H1 (cell line): ENCODE measurements around the gene SRPX2. TPM values are rescaled to one million over a fixed set of nuclear protein-coding genes. Genes with fewer than 3 reads are reported as not detected.

Experiments used
- CTCF ChIA-PET: fragments of 300-600 bp; sonication (Branson Sonifier 250); formaldehyde crosslinking; loops from one replicate; lab custom pipeline; 2021; ENCODE audit not compliant: partially characterized antibody; lab: Charles Lee
- POLR2A ChIA-PET: fragments of 300-600 bp; sonication (Branson Sonifier 250); formaldehyde crosslinking; loops from one replicate; lab custom pipeline; 2021; ENCODE audit warnings: inconsistent platforms; ENCODE audit not compliant: partially characterized antibody; lab: Charles Lee
- DNase-seq, 2 experiments: peaks; one replicate each; pipeline versions ENCODE4 v3.0.0 to v3.0.0-alpha.2; 2010 to 2022; ENCODE audit warnings: low spot score in 2 of 2, low read depth in 1 of 2, mixed read lengths in 1 of 2
- FAIRE-seq: peaks from 2 replicates; lab custom pipeline; 2011; peaks lifted over from hg19 to GRCh38; lab: Jason Lieb, UNC
- H2AFZ ChIP-seq: 2 replicates; pipeline ENCODE4 v1.8.1; 2012; ENCODE audit warnings: low read length, inconsistent platforms
- H2AK5ac ChIP-seq: 2 replicates; pipeline ENCODE4 v1.6.1; 2013; ENCODE audit warnings: low read depth, low read length
- H2BK120ac ChIP-seq: replicated peaks from 2 replicates; pipeline ENCODE3; 2013; ENCODE audit warnings: low read depth, low read length, inconsistent platforms
- H2BK12ac ChIP-seq: 2 replicates; pipeline ENCODE4 v1.6.1; 2013; ENCODE audit warnings: low read depth, low read length
- H2BK15ac ChIP-seq: 2 replicates; pipeline ENCODE4 v1.6.1; 2013; ENCODE audit warnings: low read length
- H2BK20ac ChIP-seq: 2 replicates; pipeline ENCODE4 v1.6.1; 2013; ENCODE audit warnings: low read length
- H2BK5ac ChIP-seq: 2 replicates; pipeline ENCODE4 v1.6.1; 2013; ENCODE audit warnings: low read depth, low read length
- H3K14ac ChIP-seq: 2 replicates; pipeline ENCODE4 v1.6.1; 2013; ENCODE audit warnings: inconsistent platforms; ENCODE audit not compliant: insufficient read length
- H3K18ac ChIP-seq: 2 replicates; pipeline ENCODE4 v1.6.1; 2013; ENCODE audit warnings: low read length; ENCODE audit errors: extremely low read depth
- H3K23ac ChIP-seq: 2 replicates; pipeline ENCODE4 v1.6.1; 2013; ENCODE audit warnings: inconsistent platforms; ENCODE audit not compliant: insufficient read length
- H3K23me2 ChIP-seq: 2 replicates; pipeline ENCODE4 v1.6.1; 2013; ENCODE audit warnings: low read depth, low read length
- H3K27ac ChIP-seq: 2 replicates; pipeline ENCODE4 v1.6.1; 2011; ENCODE audit warnings: low read depth, low read length, inconsistent platforms
- H3K27me3 ChIP-seq, 4 experiments: replicated peaks in 1 of 4; 1 replicate in 1 of 4; 2 replicates in 3 of 4; pipeline versions ENCODE4 v1.6.1 to v1.8.1; 2011 to 2013; ENCODE audit warnings: low read length in 3 of 4, mild to moderate bottlenecking in 3 of 4, inconsistent platforms in 2 of 4, mixed read lengths in 2 of 4, moderate library complexity in 1 of 4; ENCODE audit not compliant: control insufficient read depth in 3 of 4, insufficient read depth in 3 of 4; ENCODE audit errors: extremely low read depth in 1 of 4
- H3K36me3 ChIP-seq, 4 experiments: 2 replicates each; pipeline versions ENCODE4 v1.6.1 to v1.8.1; 2011 to 2013; ENCODE audit warnings: mild to moderate bottlenecking in 4 of 4, low read length in 3 of 4, moderate library complexity in 2 of 4, control low read depth in 1 of 4, inconsistent platforms in 1 of 4; ENCODE audit not compliant: insufficient read depth in 4 of 4, control insufficient read depth in 2 of 4
- H3K4ac ChIP-seq: replicated peaks from 2 replicates; pipeline ENCODE3; 2013; ENCODE audit warnings: low read length, low read depth, mixed read lengths, inconsistent platforms; ENCODE audit not compliant: insufficient read length
- H3K4me1 ChIP-seq, 4 experiments: replicated peaks in 1 of 4; 1 replicate in 1 of 4; 2 replicates in 3 of 4; pipeline versions ENCODE4 v1.6.1 to v1.8.1; 2011 to 2013; ENCODE audit warnings: low read length in 3 of 4, inconsistent platforms in 2 of 4, mixed read lengths in 1 of 4; ENCODE audit not compliant: insufficient read depth in 4 of 4, control insufficient read depth in 3 of 4
- H3K4me2 ChIP-seq, 2 experiments: 2 replicates each; pipeline versions ENCODE4 v1.6.1 to v1.8.1; 2011 to 2013; ENCODE audit warnings: low read depth in 2 of 2, low read length in 2 of 2, control low read depth in 1 of 2, inconsistent platforms in 1 of 2, mild to moderate bottlenecking in 1 of 2; ENCODE audit not compliant: insufficient read depth in 1 of 2
- H3K4me3 ChIP-seq, 4 experiments: fragments of 200-600, 300-600 bp in 1 of 4; sonication (generic), shearing (Covaris generic), sonication (Bioruptor Twin) in 1 of 4; 2 replicates each; pipeline versions ENCODE4 v1.5.1 to v1.8.1; 2011 to 2016; ENCODE audit warnings: low read length in 4 of 4, low read depth in 3 of 4, control low read depth in 2 of 4, inconsistent platforms in 2 of 4, mild to moderate bottlenecking in 2 of 4, mixed read lengths in 1 of 4, moderate library complexity in 1 of 4; ENCODE audit not compliant: insufficient read depth in 2 of 4; ENCODE audit errors: extremely low read depth in 1 of 4
- H3K56ac ChIP-seq: replicated peaks from 2 replicates; pipeline ENCODE3; 2013; ENCODE audit warnings: low read depth, mild to moderate bottlenecking, mixed read lengths, low read length, inconsistent platforms; ENCODE audit not compliant: insufficient read length
- H3K79me1 ChIP-seq: 2 replicates; pipeline ENCODE4 v1.6.1; 2013; ENCODE audit warnings: low read depth, low read length, control low read depth
- H3K79me2 ChIP-seq, 2 experiments: 2 replicates each; pipeline versions ENCODE4 v1.6.1 to v1.8.1; 2012 to 2013; ENCODE audit warnings: low read length in 2 of 2, mild to moderate bottlenecking in 2 of 2, inconsistent platforms in 1 of 2; ENCODE audit not compliant: insufficient read depth in 2 of 2, control insufficient read depth in 1 of 2
- H3K9ac ChIP-seq, 4 experiments: replicated peaks in 1 of 4; 1 replicate in 1 of 4; 2 replicates in 3 of 4; pipeline versions ENCODE4 v1.6.1 to v1.8.1; 2011 to 2013; ENCODE audit warnings: low read depth in 3 of 4, low read length in 3 of 4, control low read depth in 2 of 4, mild to moderate bottlenecking in 2 of 4, moderate library complexity in 2 of 4, inconsistent platforms in 1 of 4; ENCODE audit errors: extremely low read depth in 1 of 4
- H3K9me3 ChIP-seq, 2 experiments: 2 replicates each; pipeline versions ENCODE4 v1.6.1 to v1.8.1; 2012 to 2013; ENCODE audit warnings: mild to moderate bottlenecking in 2 of 2, moderate library complexity in 2 of 2, control low read depth in 1 of 2, inconsistent platforms in 1 of 2, low read depth in 1 of 2, low read length in 1 of 2, mixed read lengths in 1 of 2; ENCODE audit not compliant: insufficient read depth in 2 of 2
- H4K20me1 ChIP-seq, 2 experiments: replicated peaks in 1 of 2; 2 replicates each; pipeline versions ENCODE3 to v1.8.1; 2011 to 2013; ENCODE audit warnings: inconsistent platforms in 2 of 2, low read length in 2 of 2, mild to moderate bottlenecking in 1 of 2; ENCODE audit not compliant: insufficient read depth in 2 of 2, control insufficient read depth in 1 of 2
- H4K5ac ChIP-seq: 2 replicates; pipeline ENCODE4 v1.6.1; 2013; ENCODE audit warnings: low read length, low read depth, mixed read lengths, inconsistent platforms; ENCODE audit not compliant: insufficient read length
- H4K8ac ChIP-seq: 2 replicates; pipeline ENCODE4 v1.8.0; 2013; ENCODE audit warnings: mild to moderate bottlenecking, moderate library complexity, low read length, inconsistent platforms; ENCODE audit not compliant: insufficient read depth; ENCODE audit errors: extremely low read depth
- H4K91ac ChIP-seq: replicated peaks from 2 replicates; pipeline ENCODE3; 2013; ENCODE audit warnings: low read length, mixed read lengths, inconsistent platforms; ENCODE audit not compliant: insufficient read length
- TBP ChIP-seq: IDR thresholded peaks from 2 replicates; pipeline ENCODE4 v1.6.1; 2011; ENCODE audit warnings: low read depth, low read length, improper control_type of control experiment
- WGBS, 2 experiments: shearing (Covaris generic) in 1 of 2; methylation state at CpG; one replicate each; pipeline versions ENCODE4 v1.1.6 to v1.1.7; 2013 to 2015; ENCODE audit warnings: low lambda C conversion rate in 2 of 2, mixed read lengths in 2 of 2, inconsistent platforms in 1 of 2, low coverage in 1 of 2, missing lambda C conversion rate in 1 of 2; ENCODE audit not compliant: insufficient replicate concordance in 2 of 2, insufficient coverage in 1 of 2, insufficient read length in 1 of 2; ENCODE audit errors: extremely low coverage in 1 of 2, missing lambda C conversion rate in 1 of 2; 5-methylcytosine and 5-hydroxymethylcytosine counted together
- polyA plus RNA-seq, 7 experiments: library from polyadenylated mRNA; depleted of rRNA in 3 of 7; stranded (reverse) in 5 of 7; unstranded in 2 of 7; fragments of >200 nt in 5 of 7; fragments of 200-250 nt in 2 of 7; gene quantifications; 1 replicate in 5 of 7; 2 replicates in 1 of 7; 4 replicates in 1 of 7; pipeline versions ENCODE4 v1.2.1 to v1.2.3, GENCODE V29; 2011 to 2013; ENCODE audit warnings: missing spikeins in 2 of 7, mixed read lengths in 2 of 7
- total RNA-seq: library from RNA; stranded (reverse); fragmentation: NEBNext Ultra II Directional; extraction: Animal tissue kit (Norgen Biotek cat#: 25700); gene quantifications from 2 replicates; pipeline ENCODE4 v1.2.1, GENCODE V29; 2021

The SRPX2 gene
- total and polyA plus RNA-seq, 2 of the 8 experiments (the other 6 are each of a cell fraction or from before 2014, with no cell fraction given) = not detected

DNA sequence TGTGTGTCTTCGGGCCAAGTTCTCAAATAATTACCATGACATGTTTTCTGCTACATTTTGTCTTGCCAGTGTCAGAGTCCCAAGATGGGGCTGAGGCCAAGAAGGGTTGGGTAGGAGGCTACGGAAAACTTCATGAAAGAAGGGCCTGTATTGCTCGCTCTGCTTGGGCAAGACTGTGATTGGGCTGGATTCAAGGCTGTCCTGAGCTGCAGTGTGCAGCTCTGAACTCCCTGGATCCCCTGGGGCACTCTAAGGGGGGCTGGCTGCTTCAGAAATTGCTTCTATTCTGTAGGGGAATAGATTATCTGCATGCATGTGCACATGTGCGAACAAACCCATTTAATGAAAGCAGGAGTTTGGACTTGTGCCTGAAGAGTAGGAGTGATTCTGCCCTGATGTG, 21.0 kb upstream of the SRPX2 start:
- no peak overlapping the region for H4K8ac ChIP-seq
- H4K20me1 ChIP-seq = no peaks in the 10 kb centered on the region
- H2AFZ ChIP-seq = no peak overlapping the region
- no peaks in the 10 kb centered on the region for H3K27me3 ChIP-seq
- DNase-seq (no peak), FAIRE-seq (no peak)
- H3K79me1 ChIP-seq = no peaks in the 10 kb centered on the region
- H3K9me3 ChIP-seq = no peaks in the 10 kb centered on the region
- H2BK5ac ChIP-seq = no peak overlapping the region
- H3K79me2 ChIP-seq = no peaks in the 10 kb centered on the region
- no peak overlapping the region for H2BK12ac ChIP-seq
- no peak overlapping the region for H3K9ac ChIP-seq
- 93% methylated on average over 4 of the region's 4 CpGs; no CpG with 5 or more reads in 1 of the 2 experiments for WGBS, 2 experiments
- no peak overlapping the region for H3K4me3 ChIP-seq
- no peak overlapping the region for H3K23ac ChIP-seq
- no peak overlapping the region for H2BK120ac ChIP-seq
- H2BK15ac ChIP-seq = no peak overlapping the region
- H3K23me2 ChIP-seq = no peaks in the 10 kb centered on the region
- H3K4me1 ChIP-seq = no peaks in the 10 kb centered on the region
- ChIA-PET CTCF (interaction anchor here (0.8 kb wide), 1 partner anchor 13 kb away, joined by 3 read pairs; no protein-coding TSS in a partner anchor), POLR2A (no interaction called here)
- no peak overlapping the region for H3K27ac ChIP-seq
- no peak overlapping the region for H3K14ac ChIP-seq
- no peak overlapping the region for H3K4me2 ChIP-seq
- no peak overlapping the region for H2BK20ac ChIP-seq
- H3K4ac ChIP-seq = no peak overlapping the region
- H3K18ac ChIP-seq = no peak overlapping the region
- H4K5ac ChIP-seq = no peak overlapping the region
- no peaks in the 10 kb centered on the region; a peak in 1 of 8 replicates for H3K36me3 ChIP-seq
- H4K91ac ChIP-seq = no peak overlapping the region
- no peak overlapping the region for H2AK5ac ChIP-seq
- H3K56ac ChIP-seq = no peak overlapping the region
- no peak for TF ChIP-seq TBP
